Measurements from ENCODE around the gene PIGN.

The PIGN gene

DNA sequence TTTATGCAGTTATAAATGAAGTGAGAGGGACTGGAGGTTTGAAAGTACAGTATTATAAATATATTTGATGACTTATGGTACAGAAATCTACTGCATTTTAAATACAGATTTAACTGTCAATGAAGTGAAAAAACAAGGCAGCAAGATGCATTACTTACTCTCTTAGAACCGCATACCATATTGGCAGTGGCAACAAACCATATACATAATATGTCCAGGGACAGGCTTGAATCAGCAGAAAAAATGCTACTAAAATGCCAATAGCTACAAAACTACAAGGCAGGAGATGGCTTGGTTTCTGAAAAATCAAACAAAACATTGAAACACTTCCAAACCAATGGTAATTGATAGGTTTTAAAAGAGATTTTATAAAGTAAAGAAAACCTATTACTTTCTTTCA is 77.2 kb downstream of the PIGN start:
- Histone ChIP-seq H3K4me3 (ENCODE audit: low read depth, low read length) (no peak overlapping the region), H3K36me3 (ENCODE audit: control insufficient read depth, insufficient read depth, low read length) (no peaks in the 10 kb centered on the region), H3K9ac (ENCODE audit: low read depth, low read length) (no peak overlapping the region), H3K9me3 (ENCODE audit: control insufficient read depth, insufficient read depth, low read length) (no peaks in the 10 kb centered on the region), H3K27ac (ENCODE audit: low read depth, low read length) (no peak overlapping the region), H3K27me3 (ENCODE audit: control insufficient read depth, insufficient read depth, low read length) (no peaks in the 10 kb centered on the region), H3K4me1 (ENCODE audit: control insufficient read depth, insufficient read depth, low read length) (no peaks in the 10 kb centered on the region)

DNA sequence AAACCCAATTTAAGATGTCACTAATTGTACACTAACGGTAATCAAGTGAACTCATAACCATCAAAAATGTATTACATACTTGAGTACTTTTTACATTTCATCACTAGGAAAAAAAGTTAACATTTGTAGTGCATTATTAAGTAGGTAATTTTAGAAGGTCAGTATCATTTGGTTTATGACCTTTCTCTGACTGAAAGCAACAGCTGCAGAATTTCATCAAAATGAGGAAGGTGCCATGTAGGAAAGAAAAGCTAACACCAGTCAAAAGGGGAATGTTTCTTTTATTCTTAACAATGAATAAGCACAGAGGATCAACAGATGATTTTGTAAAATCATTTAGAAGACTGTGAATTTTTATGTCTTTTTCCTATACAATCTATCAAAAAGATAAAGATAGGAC is 79.0 kb downstream of the PIGN start:
- Histone ChIP-seq H3K27me3 (ENCODE audit: control insufficient read depth, insufficient read depth, low read length) (no peaks in the 10 kb centered on the region), H3K4me1 (ENCODE audit: control insufficient read depth, insufficient read depth, low read length) (peaks cover 7% of the 10 kb centered on the region; the same call in 1 of the 2 replicates), H3K9me3 (ENCODE audit: control insufficient read depth, insufficient read depth, low read length) (no peaks in the 10 kb centered on the region), H3K36me3 (ENCODE audit: control insufficient read depth, insufficient read depth, low read length) (no peaks in the 10 kb centered on the region), H3K4me3 (ENCODE audit: low read depth, low read length) (no peak overlapping the region), H3K9ac (ENCODE audit: low read depth, low read length) (no peak overlapping the region), H3K27ac (ENCODE audit: low read depth, low read length) (no peak overlapping the region)

DNA sequence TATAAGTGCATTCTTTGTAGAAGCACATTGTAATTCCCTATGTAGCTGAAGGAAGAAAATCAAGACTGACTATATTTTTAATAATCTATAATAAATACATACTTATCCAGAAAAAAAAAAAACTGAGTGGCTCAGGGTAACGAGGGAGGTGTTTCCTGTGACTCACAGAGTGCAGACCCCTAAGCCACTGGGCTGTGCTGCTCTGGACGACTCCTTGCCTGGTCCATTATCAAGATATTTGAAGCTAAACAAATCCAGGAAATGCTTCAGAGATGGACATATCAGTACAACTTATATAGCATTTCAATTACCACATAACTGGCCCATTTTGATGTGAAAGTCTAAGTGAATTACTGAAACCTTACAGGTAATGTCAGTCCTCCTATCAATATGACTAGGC is 80.6 kb downstream of the PIGN start:
- H3K9me3 ChIP-seq (ENCODE audit: control insufficient read depth, insufficient read depth, low read length): no peaks in the 10 kb centered on the region
- H3K4me3 ChIP-seq (ENCODE audit: low read depth, low read length): no peak overlapping the region
- H3K4me1 ChIP-seq (ENCODE audit: control insufficient read depth, insufficient read depth, low read length): peaks cover 7% of the 10 kb centered on the region; the same call in 1 of the 2 replicates
- no peak overlapping the region for H3K9ac ChIP-seq (ENCODE audit: low read depth, low read length)
- no peaks in the 10 kb centered on the region for H3K27me3 ChIP-seq (ENCODE audit: control insufficient read depth, insufficient read depth, low read length)
- H3K27ac ChIP-seq (ENCODE audit: low read depth, low read length): no peak overlapping the region
- 0 out of 2 replicates have a peak, but pooled peaks cover 4% of the 10 kb centered on the region for H3K36me3 ChIP-seq (ENCODE audit: control insufficient read depth, insufficient read depth, low read length)

DNA sequence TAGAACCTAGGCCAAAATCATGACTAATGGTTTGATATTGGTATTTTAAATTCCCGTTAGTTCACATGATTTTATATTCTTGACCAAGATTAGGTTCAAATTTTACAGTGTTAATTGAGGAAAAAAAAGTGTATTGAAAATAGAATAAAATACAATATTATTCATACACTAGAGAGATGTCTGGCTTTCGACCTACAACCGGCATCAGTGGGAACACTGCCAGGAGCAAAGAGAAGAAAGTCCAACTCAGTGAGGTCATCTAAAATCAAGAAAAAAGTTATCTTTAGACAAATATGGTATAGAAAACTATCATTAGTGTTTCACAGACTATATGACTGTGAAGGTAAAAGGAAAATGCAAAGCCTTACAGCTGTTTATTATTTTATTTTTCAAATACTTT is 81.5 kb downstream of the PIGN start:
- Histone ChIP-seq H3K27ac (ENCODE audit: low read depth, low read length) (no peak overlapping the region), H3K4me1 (ENCODE audit: control insufficient read depth, insufficient read depth, low read length) (peaks cover 7% of the 10 kb centered on the region; the same call in 1 of the 2 replicates), H3K9ac (ENCODE audit: low read depth, low read length) (no peak overlapping the region), H3K4me3 (ENCODE audit: low read depth, low read length) (no peak overlapping the region), H3K9me3 (ENCODE audit: control insufficient read depth, insufficient read depth, low read length) (no peaks in the 10 kb centered on the region), H3K36me3 (ENCODE audit: control insufficient read depth, insufficient read depth, low read length) (0 out of 2 replicates have a peak, but pooled peaks cover 4% of the 10 kb centered on the region), H3K27me3 (ENCODE audit: control insufficient read depth, insufficient read depth, low read length) (no peaks in the 10 kb centered on the region)

DNA sequence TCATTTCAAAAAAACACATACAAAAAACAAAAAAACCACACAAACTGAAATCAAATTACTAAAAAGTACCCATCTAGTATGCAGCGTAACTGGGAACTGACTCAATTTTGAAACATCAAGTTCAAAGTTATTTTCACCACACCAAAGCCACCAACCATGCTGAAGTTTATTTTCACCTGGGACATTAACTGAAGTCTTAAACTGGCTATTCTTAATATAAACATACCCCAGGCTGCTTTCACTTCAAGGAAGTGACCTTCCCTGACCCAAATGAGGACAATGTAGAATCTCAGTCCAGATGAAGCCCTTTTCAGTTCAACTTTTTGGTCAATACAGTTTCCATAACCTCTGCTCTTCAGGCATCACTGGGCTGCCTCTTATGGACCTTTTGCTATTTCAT is 84.6 kb downstream of the PIGN start:
- H3K4me1 ChIP-seq (ENCODE audit: control insufficient read depth, insufficient read depth, low read length): peaks cover 7% of the 10 kb centered on the region; the same call in 1 of the 2 replicates
- no peak overlapping the region for H3K4me3 ChIP-seq (ENCODE audit: low read depth, low read length)
- no peak overlapping the region for H3K27ac ChIP-seq (ENCODE audit: low read depth, low read length)
- peaks cover 9% of the 10 kb centered on the region; the same call in 1 of the 2 replicates for H3K36me3 ChIP-seq (ENCODE audit: control insufficient read depth, insufficient read depth, low read length)
- H3K9me3 ChIP-seq (ENCODE audit: control insufficient read depth, insufficient read depth, low read length): peaks cover 3% of the 10 kb centered on the region; the same call in 1 of the 2 replicates
- H3K9ac ChIP-seq (ENCODE audit: low read depth, low read length): no peak overlapping the region
- H3K27me3 ChIP-seq (ENCODE audit: control insufficient read depth, insufficient read depth, low read length): no peaks in the 10 kb centered on the region

DNA sequence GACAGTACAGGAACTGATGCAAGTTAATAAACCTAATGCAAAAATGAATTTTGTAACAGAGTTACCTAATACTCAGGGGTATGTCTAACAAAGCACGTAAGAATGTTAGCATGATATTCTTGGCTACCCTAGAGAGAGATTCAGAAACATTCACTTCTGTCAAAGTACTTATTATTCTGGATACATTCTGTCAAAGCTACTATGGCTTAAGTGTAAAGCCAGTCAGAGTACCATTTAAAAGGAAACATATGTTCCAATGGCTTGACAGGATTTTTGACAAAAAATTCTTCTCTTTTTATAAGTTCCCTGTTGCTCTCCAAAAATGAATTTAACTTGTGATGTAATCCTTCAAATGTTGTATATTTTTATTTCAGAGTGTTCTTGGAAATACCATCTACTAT is 85.5 kb downstream of the PIGN start:
- peaks cover 7% of the 10 kb centered on the region; the same call in 1 of the 2 replicates for H3K4me1 ChIP-seq (ENCODE audit: control insufficient read depth, insufficient read depth, low read length)
- H3K9me3 ChIP-seq (ENCODE audit: control insufficient read depth, insufficient read depth, low read length): peaks cover 3% of the 10 kb centered on the region; the same call in 1 of the 2 replicates
- H3K9ac ChIP-seq (ENCODE audit: low read depth, low read length): no peak overlapping the region
- no peaks in the 10 kb centered on the region for H3K27me3 ChIP-seq (ENCODE audit: control insufficient read depth, insufficient read depth, low read length)
- peaks cover 9% of the 10 kb centered on the region; the same call in 1 of the 2 replicates for H3K36me3 ChIP-seq (ENCODE audit: control insufficient read depth, insufficient read depth, low read length)
- no peak overlapping the region for H3K4me3 ChIP-seq (ENCODE audit: low read depth, low read length)
- H3K27ac ChIP-seq (ENCODE audit: low read depth, low read length): no peak overlapping the region

DNA sequence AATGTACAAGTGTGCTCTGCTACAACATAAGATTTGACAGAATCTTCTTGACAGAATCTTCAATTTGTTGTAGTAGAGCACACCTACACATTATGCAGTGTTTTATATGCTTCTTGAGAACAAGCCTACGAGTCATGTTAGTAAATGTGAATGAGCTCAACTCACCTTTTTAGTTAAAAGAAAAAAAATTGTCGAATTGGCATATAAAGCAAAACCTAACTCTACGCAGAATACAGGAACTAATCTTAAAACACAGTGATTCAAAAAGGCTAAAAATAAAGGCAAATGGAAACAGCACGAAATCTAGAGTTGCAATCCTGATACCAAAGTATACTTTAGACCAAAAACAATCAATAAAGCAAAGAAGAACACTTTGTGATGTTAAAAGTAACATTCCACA is 87.9 kb downstream of the PIGN start:
- H3K4me1 ChIP-seq (ENCODE audit: control insufficient read depth, insufficient read depth, low read length): peaks cover 7% of the 10 kb centered on the region; the same call in 1 of the 2 replicates
- H3K36me3 ChIP-seq (ENCODE audit: control insufficient read depth, insufficient read depth, low read length): peaks cover 9% of the 10 kb centered on the region; the same call in 1 of the 2 replicates
- peaks cover 3% of the 10 kb centered on the region; the same call in 1 of the 2 replicates for H3K9me3 ChIP-seq (ENCODE audit: control insufficient read depth, insufficient read depth, low read length)
- H3K27ac ChIP-seq (ENCODE audit: low read depth, low read length): no peak overlapping the region
- H3K4me3 ChIP-seq (ENCODE audit: low read depth, low read length): no peak overlapping the region
- no peaks in the 10 kb centered on the region for H3K27me3 ChIP-seq (ENCODE audit: control insufficient read depth, insufficient read depth, low read length)
- no peak overlapping the region for H3K9ac ChIP-seq (ENCODE audit: low read depth, low read length)

DNA sequence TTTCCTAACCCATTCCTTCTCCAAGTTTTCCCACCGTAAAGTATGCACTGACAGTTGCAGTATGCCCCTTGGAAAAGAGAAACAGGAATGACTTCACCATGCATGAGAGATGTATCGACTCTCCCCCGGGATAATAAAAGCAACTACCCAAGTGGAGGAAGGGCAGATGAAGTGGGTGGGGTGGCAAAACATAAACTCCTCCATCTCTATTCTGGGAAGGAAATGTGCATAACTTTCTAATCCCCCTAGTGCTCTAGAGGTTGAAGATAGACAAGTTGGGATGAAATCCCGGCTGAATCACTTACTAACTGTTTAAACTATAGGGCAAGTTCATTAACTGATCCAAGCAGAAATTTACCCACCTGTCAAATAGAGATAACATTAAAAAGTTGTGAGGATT is 89.2 kb downstream of the PIGN start:
- no peaks in the 10 kb centered on the region for H3K4me1 ChIP-seq (ENCODE audit: control insufficient read depth, insufficient read depth, low read length)
- H3K4me3 ChIP-seq (ENCODE audit: low read depth, low read length): no peak overlapping the region
- no peaks in the 10 kb centered on the region for H3K27me3 ChIP-seq (ENCODE audit: control insufficient read depth, insufficient read depth, low read length)
- no peak overlapping the region for H3K9ac ChIP-seq (ENCODE audit: low read depth, low read length)
- no peak overlapping the region for H3K27ac ChIP-seq (ENCODE audit: low read depth, low read length)
- H3K9me3 ChIP-seq (ENCODE audit: control insufficient read depth, insufficient read depth, low read length): peaks cover 3% of the 10 kb centered on the region; the same call in 1 of the 2 replicates
- peaks cover 9% of the 10 kb centered on the region; the same call in 1 of the 2 replicates for H3K36me3 ChIP-seq (ENCODE audit: control insufficient read depth, insufficient read depth, low read length)

DNA sequence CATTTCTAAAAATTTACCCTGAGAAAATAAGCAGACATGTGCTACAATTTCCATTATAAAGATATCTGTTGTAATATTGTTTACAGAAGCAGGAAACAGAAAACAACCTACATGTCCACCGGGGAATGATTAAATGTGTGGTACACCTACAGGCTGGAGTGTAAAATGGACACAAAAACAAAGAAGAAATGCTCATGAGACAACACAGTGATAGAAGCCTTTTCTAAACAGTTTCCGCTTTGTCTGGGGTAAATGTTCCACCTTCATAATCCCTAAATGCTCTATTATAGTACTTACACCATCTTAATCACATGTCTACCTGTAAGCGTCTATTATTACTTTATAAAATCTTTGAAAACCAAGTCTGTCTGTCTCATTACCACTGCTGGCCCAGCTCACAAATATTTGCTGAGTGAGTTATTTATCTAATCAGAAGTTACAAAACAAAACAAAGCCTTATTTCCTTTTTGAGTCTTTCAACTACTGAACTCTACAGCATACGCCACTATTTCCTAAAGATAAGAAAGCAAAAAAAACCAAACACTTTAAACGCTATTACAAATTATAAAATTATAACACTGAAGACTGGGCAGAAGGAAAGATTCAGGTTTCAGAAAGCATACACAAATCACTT is 95.3 kb downstream of the PIGN start:
- no peaks in the 10 kb centered on the region for H3K4me1 ChIP-seq (ENCODE audit: control insufficient read depth, insufficient read depth, low read length)
- H3K27ac ChIP-seq (ENCODE audit: low read depth, low read length): no peak overlapping the region
- no peak overlapping the region for H3K9ac ChIP-seq (ENCODE audit: low read depth, low read length)
- H3K9me3 ChIP-seq (ENCODE audit: control insufficient read depth, insufficient read depth, low read length): no peaks in the 10 kb centered on the region
- H3K27me3 ChIP-seq (ENCODE audit: control insufficient read depth, insufficient read depth, low read length): no peaks in the 10 kb centered on the region
- no peaks in the 10 kb centered on the region for H3K36me3 ChIP-seq (ENCODE audit: control insufficient read depth, insufficient read depth, low read length)
- no peak overlapping the region for H3K4me3 ChIP-seq (ENCODE audit: low read depth, low read length)

DNA sequence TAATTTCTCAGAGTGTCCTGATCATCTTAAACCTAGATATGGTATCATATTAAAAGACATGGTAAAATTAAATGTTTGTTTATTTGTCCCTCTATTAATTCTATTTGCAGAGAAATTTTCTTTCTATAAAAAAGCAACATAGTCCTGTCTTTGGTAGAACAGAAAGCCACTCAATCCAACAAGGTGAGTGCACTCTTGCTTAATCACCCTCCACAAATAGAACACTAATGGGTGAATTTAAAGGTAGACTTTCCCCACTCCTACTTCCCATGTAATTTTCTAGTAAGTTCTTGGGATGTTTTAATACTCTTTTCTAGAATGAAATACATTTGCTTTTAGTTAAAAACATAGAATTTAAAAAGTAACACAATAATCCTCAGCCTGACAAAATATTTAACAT is 97.7 kb downstream of the PIGN start:
- Histone ChIP-seq H3K9me3 (ENCODE audit: control insufficient read depth, insufficient read depth, low read length) (no peaks in the 10 kb centered on the region), H3K27me3 (ENCODE audit: control insufficient read depth, insufficient read depth, low read length) (no peaks in the 10 kb centered on the region), H3K9ac (ENCODE audit: low read depth, low read length) (no peak overlapping the region), H3K36me3 (ENCODE audit: control insufficient read depth, insufficient read depth, low read length) (no peaks in the 10 kb centered on the region), H3K27ac (ENCODE audit: low read depth, low read length) (no peak overlapping the region), H3K4me3 (ENCODE audit: low read depth, low read length) (no peak overlapping the region), H3K4me1 (ENCODE audit: control insufficient read depth, insufficient read depth, low read length) (no peaks in the 10 kb centered on the region)

DNA sequence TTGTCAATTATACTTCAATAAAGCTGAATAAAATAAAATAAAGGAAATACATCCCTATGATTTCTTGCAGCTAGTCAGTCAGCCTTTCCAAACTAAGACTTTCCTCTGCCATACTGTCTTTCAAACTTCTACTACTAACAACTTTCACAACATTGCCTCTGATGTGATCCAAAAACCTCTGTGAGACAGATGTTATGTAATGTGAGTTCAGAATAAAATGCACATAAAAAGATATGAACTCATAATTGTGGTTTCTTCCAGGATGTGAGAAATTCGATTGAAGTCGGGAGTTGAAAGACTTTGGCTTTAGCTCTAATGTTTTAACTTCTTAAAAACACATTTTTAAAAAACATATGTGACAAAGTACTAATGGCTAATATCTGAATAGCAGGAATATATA is 98.7 kb downstream of the PIGN start:
- Histone ChIP-seq H3K4me1 (ENCODE audit: control insufficient read depth, insufficient read depth, low read length) (peaks cover 3% of the 10 kb centered on the region; the same call in 1 of the 2 replicates), H3K4me3 (ENCODE audit: low read depth, low read length) (no peak overlapping the region), H3K27ac (ENCODE audit: low read depth, low read length) (no peak overlapping the region), H3K9ac (ENCODE audit: low read depth, low read length) (no peak overlapping the region), H3K27me3 (ENCODE audit: control insufficient read depth, insufficient read depth, low read length) (no peaks in the 10 kb centered on the region), H3K36me3 (ENCODE audit: control insufficient read depth, insufficient read depth, low read length) (no peaks in the 10 kb centered on the region), H3K9me3 (ENCODE audit: control insufficient read depth, insufficient read depth, low read length) (no peaks in the 10 kb centered on the region)

All from HUES48 (cell line).